Measurements from ENCODE around the gene TSPAN3. TPM values are rescaled to one million over a fixed set of nuclear protein-coding genes. Genes with fewer than 3 reads are reported as not detected.

Gene TSPAN3
- total RNA-seq, 2 donors from 2014 or later, result 143 to 151 TPM

DNA sequence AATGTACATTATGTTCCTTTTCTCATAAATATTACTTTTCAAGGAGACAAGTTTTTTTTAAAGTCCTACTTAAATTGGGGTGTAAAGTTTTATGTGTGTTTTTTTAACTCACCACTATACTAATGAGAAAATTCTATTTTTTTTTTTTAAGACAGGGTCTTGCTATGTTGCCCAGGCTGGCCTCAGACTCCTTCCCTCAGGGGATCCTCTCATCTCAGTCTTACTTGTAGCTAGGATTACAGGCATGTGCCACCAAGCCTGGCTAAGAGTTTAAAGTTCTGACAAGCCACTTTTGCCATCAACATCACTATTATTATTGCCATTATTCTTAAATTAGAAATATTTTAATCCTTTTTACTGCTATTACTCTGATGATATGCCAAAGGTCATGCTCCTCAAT is 7.7 kb downstream of the TSPAN3 start:
- DNase-seq, result no peak
- ATAC-seq, result no peak
- intact Hi-C loops (cut with DNase I), result no loop called here

- DNase-seq, result no peak
- peak; percentile 86 to 88 for ATAC-seq
- intact Hi-C loops (cut with DNase I), result no loop called here
These were observed 10.4 kb downstream of the TSPAN3 start for GRCh38 chr15:77060546-77060945.

DNA sequence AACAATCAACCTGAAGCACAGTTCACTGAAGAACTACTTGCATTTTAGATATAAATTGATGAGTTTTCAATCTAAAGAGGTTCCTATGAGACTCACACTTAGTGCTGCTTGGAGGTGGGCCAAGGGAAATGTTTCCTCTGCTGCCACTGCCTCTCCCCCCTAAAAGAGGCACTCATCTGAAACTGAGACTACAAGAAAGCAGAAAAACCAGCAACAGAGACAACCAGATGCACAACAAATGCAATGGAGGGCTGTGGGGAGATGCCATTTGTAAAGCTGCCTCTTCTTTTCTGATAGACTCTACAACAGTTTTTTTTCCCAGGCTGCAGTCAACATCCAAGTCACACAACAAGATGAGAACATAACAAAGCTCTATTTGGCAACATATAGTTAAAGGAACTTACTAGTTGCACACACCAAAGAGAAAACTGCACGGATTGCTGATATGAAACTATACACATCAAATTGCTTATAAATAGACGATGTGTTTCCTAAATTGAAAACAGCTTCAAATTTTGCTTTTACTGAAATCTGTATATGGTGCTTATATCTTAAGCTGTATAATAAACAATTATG is 11.0 kb downstream of the TSPAN3 start:
- DNase-seq, result no peak
- intact Hi-C loops (cut with DNase I), result no loop called here
- ATAC-seq, result no peak

GRCh38 chr15:77058468-77058867 is 12.4 kb downstream of the TSPAN3 start:
- no peak for ATAC-seq
- DNase-seq, result no peak
- intact Hi-C loops (cut with DNase I), result no loop called here

DNA sequence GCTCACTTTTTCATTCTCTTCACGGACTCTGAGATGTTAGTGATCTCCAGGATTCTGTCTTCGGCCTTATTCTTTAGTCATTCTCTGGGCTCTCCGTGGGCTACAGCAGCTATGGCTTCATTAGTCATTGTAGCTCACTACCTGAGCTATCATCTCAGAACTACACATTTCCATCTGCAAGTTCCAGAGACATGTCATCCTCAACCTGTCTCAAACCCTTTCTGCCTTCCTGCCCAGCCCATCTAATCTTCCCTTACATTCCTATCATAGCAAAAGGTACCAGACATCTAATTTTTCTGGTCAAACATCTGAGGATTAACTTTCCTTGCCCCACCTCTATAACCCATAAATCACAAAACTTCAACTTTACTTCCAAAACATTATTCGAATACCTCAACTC is 13.2 kb downstream of the TSPAN3 start:
- intact Hi-C loops (cut with DNase I), result no loop called here
- no peak for DNase-seq

GRCh38 chr15:77057072-77057471 is 13.8 kb downstream of the TSPAN3 start:
- ATAC-seq, result peak in 1 of 2 donors; percentile 44
- intact Hi-C loops (cut with DNase I), result no loop called here
- no peak for DNase-seq

More for the DNA sequence above, 13.2 kb downstream of the TSPAN3 start:
- ATAC-seq, result peak in 1 of 2 donors; percentile 44

DNA sequence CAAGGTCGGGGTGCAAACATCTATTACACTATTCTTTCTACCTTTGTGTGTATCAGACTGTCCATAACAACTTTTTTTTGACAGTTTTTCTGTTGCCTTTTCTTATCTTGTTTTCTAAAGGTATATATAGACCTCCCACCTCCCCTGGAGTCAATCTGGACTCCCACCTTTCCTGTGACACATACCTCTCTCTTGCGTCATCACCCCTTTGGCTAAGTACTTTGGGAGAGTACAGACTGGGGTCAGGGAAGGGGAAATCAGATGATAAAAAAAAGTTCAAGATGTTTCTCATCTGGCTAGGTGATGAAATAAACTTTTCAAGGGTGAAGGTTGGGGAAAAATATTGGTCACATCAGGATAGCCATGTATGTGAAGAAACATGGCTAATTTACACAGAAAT is 17.2 kb downstream of the TSPAN3 start:
- DNase-seq, result no peak
- intact Hi-C loops (cut with DNase I), result no loop called here
- peak in 1 of 2 donors; percentile 38 for ATAC-seq

DNA sequence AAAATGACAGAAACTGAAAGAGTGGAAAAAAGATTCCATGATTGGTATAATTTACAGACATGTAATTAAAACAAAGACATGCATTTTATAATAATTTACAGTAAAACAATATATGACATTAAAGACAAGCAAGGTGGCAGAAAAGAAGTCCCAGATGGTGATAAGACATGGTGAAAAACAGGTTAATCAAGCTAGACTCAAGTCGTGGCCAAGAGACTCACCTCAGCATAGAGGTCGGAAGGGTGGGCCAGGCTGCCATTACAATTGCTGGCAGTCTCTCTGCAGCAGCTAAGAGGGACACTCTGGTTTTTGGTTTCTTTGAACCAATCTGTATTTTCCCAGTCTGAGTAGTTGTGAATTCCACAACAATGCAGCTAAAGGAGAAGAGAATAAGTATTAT is 18.4 kb downstream of the TSPAN3 start:
- no peak for ATAC-seq
- intact Hi-C loops (cut with DNase I), result no loop called here

DNA sequence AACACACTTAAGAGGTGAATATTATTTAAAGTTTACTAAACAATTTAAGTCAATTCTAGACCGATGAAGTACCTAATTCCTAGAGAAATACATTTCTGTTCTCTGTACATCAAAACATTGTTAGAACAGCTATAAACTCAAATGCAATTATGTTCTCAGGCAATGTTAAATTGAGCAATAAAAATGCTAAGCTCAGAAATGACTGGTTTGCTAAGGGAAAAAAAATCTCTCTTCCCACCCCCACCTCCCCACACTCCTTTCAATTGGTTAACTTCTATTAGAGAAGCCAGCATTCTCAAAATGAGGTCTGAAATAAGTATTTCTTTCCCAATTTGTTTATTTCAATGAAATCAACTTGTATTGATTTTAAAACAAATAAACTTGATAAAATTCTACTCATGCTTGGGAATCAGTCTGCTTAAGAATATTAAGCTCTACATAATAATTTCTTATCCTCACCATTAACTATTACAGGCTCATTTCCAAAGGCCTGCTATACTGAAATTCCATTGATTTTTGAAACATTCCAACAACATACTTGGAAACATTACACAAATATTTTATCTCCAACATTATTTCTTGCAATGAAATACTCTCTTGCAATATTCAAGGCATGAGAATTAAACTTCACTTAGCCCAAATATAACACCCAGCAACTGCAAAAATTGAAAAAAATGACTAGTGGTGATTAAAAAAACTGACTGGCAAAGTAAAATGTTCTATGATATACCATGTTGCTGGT is 22.6 kb downstream of the TSPAN3 start:
- intact Hi-C loops (cut with DNase I), result no loop called here
- DNase-seq (no peak), ATAC-seq (no peak)

More for the DNA sequence above, 18.4 kb downstream of the TSPAN3 start:
- no peak for DNase-seq

GRCh38 chr15:77046704-77047412 is 24.1 kb downstream of the TSPAN3 start:
- intact Hi-C loops (cut with DNase I), result no loop called here
- ATAC-seq (no peak), DNase-seq (no peak)

DNA sequence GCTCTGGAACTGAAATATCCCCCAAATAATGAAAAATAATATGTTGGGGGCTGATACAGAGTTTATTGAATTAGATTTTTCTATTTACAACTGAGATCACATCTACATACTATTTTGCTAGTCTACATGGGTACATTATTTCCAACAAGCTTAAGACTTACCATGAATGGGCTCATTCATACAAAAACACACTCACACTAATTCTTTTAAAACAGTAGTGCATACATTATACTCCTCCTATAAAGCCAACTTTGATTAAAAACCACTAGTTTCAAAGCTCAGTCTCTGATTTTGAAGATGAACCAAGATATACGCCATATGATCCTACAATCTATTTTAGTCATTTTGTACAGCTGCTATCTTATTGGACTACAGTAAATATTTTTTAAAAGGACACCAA is 24.9 kb downstream of the TSPAN3 start:
- DNase-seq, result no peak
- no peak for ATAC-seq
- intact Hi-C loops (cut with DNase I), result no loop called here

DNA sequence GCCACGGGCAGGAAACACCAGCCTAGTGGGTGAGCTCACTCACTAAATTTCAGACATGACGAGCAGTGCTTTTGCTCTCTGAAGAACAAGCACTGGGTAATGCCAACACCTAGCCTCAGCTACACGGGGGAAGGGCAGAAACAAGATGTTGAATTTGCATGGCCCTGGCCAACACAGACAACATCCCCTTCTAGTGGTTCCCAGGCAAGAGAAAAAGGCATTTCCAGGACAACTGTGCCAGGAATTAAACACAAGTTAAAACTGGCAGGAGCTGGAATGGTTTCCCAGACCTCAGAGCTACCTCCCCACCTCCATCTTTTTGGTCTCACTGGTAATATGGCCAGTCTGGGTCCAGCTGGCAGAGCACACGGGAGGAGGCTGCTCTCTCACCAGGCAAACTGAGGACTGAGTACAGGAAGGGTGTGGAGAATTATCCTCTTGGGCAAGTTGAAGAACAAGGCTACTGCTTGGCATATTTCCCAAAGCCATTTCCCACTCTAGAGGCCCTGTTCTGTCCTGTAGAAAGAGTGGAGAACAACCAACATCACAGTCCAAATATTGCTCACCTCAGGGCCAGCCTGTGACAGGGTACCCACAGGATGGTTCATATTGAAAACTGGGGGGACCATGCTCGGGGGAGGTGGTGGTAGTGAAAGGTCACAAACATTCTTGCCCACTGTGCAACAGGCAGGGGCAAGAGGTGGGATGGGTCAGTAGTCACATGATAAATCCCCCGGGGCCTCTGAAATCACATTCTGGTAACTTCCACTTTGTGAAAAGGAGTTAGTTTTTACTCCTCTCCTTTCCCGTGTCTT is 26.5 kb downstream of the TSPAN3 start:
- DNase-seq (no peak), ATAC-seq (peak; percentile 50 to 51)
- intact Hi-C loops (cut with DNase I), result no loop called here

DNA sequence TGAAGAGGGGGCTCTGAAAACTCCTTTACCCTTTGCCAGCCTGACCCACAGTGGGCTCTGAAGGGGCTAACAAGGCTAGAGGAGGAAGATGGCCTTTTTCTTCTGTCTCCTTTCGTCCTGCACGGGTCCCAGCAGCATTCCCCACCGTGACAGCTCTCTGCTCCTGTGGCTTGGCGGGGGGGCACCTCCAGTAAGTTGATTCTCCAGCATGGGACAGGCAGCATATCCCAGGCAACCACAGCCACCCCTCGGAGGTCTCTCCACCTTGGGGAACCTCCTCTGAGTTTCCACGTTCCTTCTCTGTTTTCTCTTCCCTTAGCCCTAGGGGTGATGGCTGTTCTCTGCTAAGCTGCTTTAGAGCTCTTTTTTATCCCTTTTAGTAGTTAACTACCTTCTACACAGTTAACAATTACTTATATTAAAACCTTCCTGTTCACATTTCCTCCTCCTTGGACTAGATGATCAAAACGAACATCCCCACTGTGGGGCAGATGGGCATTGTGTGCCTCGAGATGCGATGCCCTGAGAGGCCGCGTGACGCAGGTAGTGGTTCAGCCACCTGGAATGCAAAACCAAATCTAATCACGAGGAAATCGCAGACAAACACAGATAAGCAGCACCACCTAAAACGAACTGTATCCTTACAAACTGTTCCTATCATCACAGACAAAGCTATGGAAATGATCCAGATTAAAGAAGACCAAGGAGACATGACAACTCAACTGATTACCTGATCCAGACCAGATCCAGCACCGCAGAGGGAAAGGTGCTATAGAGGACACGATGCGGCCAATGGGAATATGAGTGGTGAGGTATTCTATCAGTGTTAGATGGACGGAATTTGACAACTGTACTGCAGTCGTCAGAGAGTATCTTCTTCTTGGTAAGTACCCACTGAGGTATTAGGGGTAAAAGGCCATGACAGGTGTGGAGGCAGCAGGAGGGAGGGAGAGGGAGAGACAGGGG is 27.7 kb downstream of the TSPAN3 start:
- DNase-seq, result no peak
- no peak for ATAC-seq
- intact Hi-C loops (cut with DNase I), result no loop called here

GRCh38 chr15:77042245-77042919 is 28.5 kb downstream of the TSPAN3 start:
- intact Hi-C loops (cut with DNase I), result no loop called here
- DNase-seq, result no peak
- no peak for ATAC-seq

- DNase-seq, result no peak
- intact Hi-C loops (cut with DNase I), result no loop called here
- no peak for ATAC-seq
These were observed 30.2 kb downstream of the TSPAN3 start for GRCh38 chr15:77040673-77041072.

- ATAC-seq, result no peak
- intact Hi-C loops (cut with DNase I), result no loop called here
- no peak for DNase-seq
These were observed 31.1 kb downstream of the TSPAN3 start for GRCh38 chr15:77039848-77040247.

GRCh38 chr15:77039217-77039533 is 31.7 kb downstream of the TSPAN3 start:
- ATAC-seq (peak in 1 of 2 donors; percentile 35), DNase-seq (no peak)
- intact Hi-C loops (cut with DNase I), result no loop called here
